ENCODE results near the gene CADPS.

GRCh38 chr3:62630664-62631063 lies 244.6 kb downstream of the CADPS start:
- TF ChIP-seq POLR2A (IDR thresholded peaks at IDR 0.05; ENCODE audit: low read depth) (no peak), EP300 (IDR thresholded peaks at IDR 0.05) (no peak), CTCF (IDR thresholded peaks at IDR 0.05) (no peak)
